ENCODE results near the gene HMCN2.

GRCh38 chr9:130345009-130345896 lies 79.7 kb downstream of the HMCN2 start:
- TF ChIP-seq CTCF (IDR thresholded peaks at IDR 0.05) (no peak), POLR2A (IDR thresholded peaks at IDR 0.05) (no peak)
